Ovary (tissue), 3 donors: ENCODE measurements around the gene ZNF638.

ENCODE experiments used
- POLR2A ChIP-seq: fragments of 450-650 bp; IDR thresholded peaks from one replicate; pipeline ENCODE4 v1.6.1; 2017; ENCODE audit warnings: antibody characterized with exemption, mild to moderate bottlenecking, moderate library complexity
- TF ChIP-seq, protein P1 (sequence below), 3 donors: fragments of 450-650 bp in 2 of 3; fragments of 200-600 bp in 1 of 3; IDR thresholded peaks; one replicate each; pipeline versions ENCODE4 v1.5.1 to v1.8.0; 2016 to 2022; ENCODE audit warnings: antibody characterized with exemption in 3 of 3, mild to moderate bottlenecking in 1 of 3
- donor health status: DM: no; HTN: no; CAD: no.

DNA sequence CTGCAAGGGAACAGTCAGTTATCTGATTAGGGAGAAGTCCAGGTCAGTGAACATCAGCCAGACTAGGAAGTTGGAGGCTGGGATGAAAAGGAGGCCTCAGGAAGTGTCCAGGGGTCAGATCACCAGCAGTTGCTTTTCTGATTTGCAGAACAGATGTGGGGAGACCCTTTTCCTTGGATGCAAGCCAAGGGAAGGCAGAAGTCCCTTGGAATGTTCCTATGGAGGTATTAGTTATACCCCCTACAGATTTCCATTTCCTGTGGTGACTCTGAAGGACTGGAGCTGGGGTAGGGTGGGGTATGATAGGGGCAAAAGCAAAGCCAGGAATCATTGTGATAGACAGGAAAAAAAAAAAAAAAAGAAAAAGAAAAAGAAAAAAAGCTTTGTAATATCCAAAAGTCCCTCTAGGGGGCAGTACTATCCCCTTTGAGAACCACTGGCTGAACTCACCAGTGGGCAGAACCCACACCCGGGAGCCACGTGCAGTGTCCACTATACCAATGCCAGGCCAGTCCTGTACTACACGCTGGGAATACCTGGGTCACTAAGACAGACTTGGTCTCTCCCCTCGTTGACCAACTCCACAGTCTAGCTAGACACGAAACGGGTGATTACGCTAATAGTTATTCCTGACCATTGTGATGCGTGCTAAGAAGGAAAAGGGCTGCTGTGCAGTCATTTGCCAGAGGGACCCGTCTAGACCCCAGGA lies 129.2 kb downstream of the ZNF638 start:
- TF ChIP-seq, protein P1, sequence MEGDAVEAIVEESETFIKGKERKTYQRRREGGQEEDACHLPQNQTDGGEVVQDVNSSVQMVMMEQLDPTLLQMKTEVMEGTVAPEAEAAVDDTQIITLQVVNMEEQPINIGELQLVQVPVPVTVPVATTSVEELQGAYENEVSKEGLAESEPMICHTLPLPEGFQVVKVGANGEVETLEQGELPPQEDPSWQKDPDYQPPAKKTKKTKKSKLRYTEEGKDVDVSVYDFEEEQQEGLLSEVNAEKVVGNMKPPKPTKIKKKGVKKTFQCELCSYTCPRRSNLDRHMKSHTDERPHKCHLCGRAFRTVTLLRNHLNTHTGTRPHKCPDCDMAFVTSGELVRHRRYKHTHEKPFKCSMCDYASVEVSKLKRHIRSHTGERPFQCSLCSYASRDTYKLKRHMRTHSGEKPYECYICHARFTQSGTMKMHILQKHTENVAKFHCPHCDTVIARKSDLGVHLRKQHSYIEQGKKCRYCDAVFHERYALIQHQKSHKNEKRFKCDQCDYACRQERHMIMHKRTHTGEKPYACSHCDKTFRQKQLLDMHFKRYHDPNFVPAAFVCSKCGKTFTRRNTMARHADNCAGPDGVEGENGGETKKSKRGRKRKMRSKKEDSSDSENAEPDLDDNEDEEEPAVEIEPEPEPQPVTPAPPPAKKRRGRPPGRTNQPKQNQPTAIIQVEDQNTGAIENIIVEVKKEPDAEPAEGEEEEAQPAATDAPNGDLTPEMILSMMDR (IDR thresholded peaks at IDR 0.05), result no peak
- TF ChIP-seq POLR2A, result no peak
